ENCODE measurements around the gene PPDPF. TPM values are rescaled to one million over a fixed set of nuclear protein-coding genes. Genes with fewer than 3 reads are reported as not detected.
"Not testable (repeated sequence)": the region's sequence is repeated elsewhere in the genome, so short reads cannot be mapped to it uniquely, and the experiment has no call there.

PPDPF gene
- total RNA-seq, 1 donor from 2014 or later, result 793 TPM

- no peak for DNase-seq (ENCODE audit: low spot score)
Measured at GRCh38 chr20:63564036-63564810, 43.7 kb downstream of the PPDPF start.

GRCh38 chr20:63565021-63565698, 44.6 kb downstream of the PPDPF start:
- no peak for DNase-seq (ENCODE audit: low spot score)

- no peak for DNase-seq (ENCODE audit: low spot score)
Measured at GRCh38 chr20:63565699-63566335, 45.3 kb downstream of the PPDPF start.

GRCh38 chr20:63566395-63567135, 46.0 kb downstream of the PPDPF start:
- no peak for DNase-seq (ENCODE audit: low spot score)

- no peak for DNase-seq (ENCODE audit: low spot score)
Measured at GRCh38 chr20:63567136-63567385, 46.5 kb downstream of the PPDPF start.

GRCh38 chr20:63567386-63568169, 47.0 kb downstream of the PPDPF start:
- DNase-seq (ENCODE audit: low spot score), result peak; percentile 57

GRCh38 chr20:63568170-63568981, 47.8 kb downstream of the PPDPF start:
- no peak for DNase-seq (ENCODE audit: low spot score)

GRCh38 chr20:63568986-63569949, 48.7 kb downstream of the PPDPF start:
- no peak for DNase-seq (ENCODE audit: low spot score)

- DNase-seq (ENCODE audit: low spot score), result no peak
Measured at GRCh38 chr20:63570281-63571086, 49.9 kb downstream of the PPDPF start.

GRCh38 chr20:63571087-63571478, 50.5 kb downstream of the PPDPF start:
- DNase-seq (ENCODE audit: low spot score), result not testable (repeated sequence)

Other genes with a start within 250 kb of the PPDPF start
- gene ARFGAP1, start 248.0 kb upstream of the PPDPF start, total RNA-seq, result 106 TPM
- 0.14 TPM for gene COL20A1, start 227.6 kb upstream of the PPDPF start, total RNA-seq
- gene CHRNA4, start 159.4 kb upstream of the PPDPF start, total RNA-seq, result not detected
- 0.46 TPM for gene KCNQ2, start 48.1 kb upstream of the PPDPF start, total RNA-seq
- gene EEF1A2, start 21.7 kb upstream of the PPDPF start, total RNA-seq, result 56.3 TPM
- gene PTK6, start 16.6 kb downstream of the PPDPF start, total RNA-seq, result 11.0 TPM
- not detected for gene SRMS, start 27.0 kb downstream of the PPDPF start, total RNA-seq
- gene FNDC11, start 33.4 kb downstream of the PPDPF start, total RNA-seq, result 1.4 TPM
- 48.9 TPM for gene HELZ2, start 53.5 kb downstream of the PPDPF start, total RNA-seq
- 12.1 TPM for gene GMEB2, start 106.3 kb downstream of the PPDPF start, total RNA-seq
- 11.1 TPM for gene STMN3, start 132.7 kb downstream of the PPDPF start, total RNA-seq
- 30.2 TPM for gene RTEL1, start 137.5 kb downstream of the PPDPF start, total RNA-seq
- gene TNFRSF6B, start 175.9 kb downstream of the PPDPF start, total RNA-seq, result 3.2 TPM
- 52.2 TPM for gene ARFRP1, start 187.2 kb downstream of the PPDPF start, total RNA-seq
- gene ZGPAT, start 187.3 kb downstream of the PPDPF start, total RNA-seq, result 34.7 TPM
- gene LIME1, start 215.9 kb downstream of the PPDPF start, total RNA-seq, result 14.8 TPM
- 93.6 TPM for gene SLC2A4RG, start 219.0 kb downstream of the PPDPF start, total RNA-seq